Neural cell (in vitro differentiated cells): Measurements from ENCODE around the gene MPDU1.

Source experiments
- EP300 ChIP-seq: fragments of 450-650 bp; conservative IDR thresholded peaks from 2 replicates; pipeline ENCODE4 v1.6.1; 2014; ENCODE audit warnings: antibody characterized with exemption, mild to moderate bottlenecking, moderate library complexity; ENCODE audit not compliant: poor library complexity, severe bottlenecking
- EZH2 ChIP-seq: fragments of 200-600, 300-800 bp; shearing (Covaris generic), sonication (generic); IDR thresholded peaks from 2 replicates; pipeline ENCODE4 v1.6.1; 2014; ENCODE audit warnings: antibody characterized with exemption, low read length, borderline replicate concordance, mild to moderate bottlenecking; ENCODE audit not compliant: insufficient read depth, poor library complexity, severe bottlenecking
- MXI1 ChIP-seq: fragments of 450-650 bp; conservative IDR thresholded peaks from 2 replicates; pipeline ENCODE4 v1.6.1; 2014; ENCODE audit warnings: antibody characterized with exemption, mild to moderate bottlenecking; ENCODE audit not compliant: poor library complexity, severe bottlenecking
- POLR2AphosphoS5 ChIP-seq: IDR thresholded peaks from 2 replicates; pipeline ENCODE4 v1.6.1; 2012
- RAD21 ChIP-seq: fragments of 450-650 bp; conservative IDR thresholded peaks from 2 replicates; pipeline ENCODE4 v1.6.1; 2014; ENCODE audit warnings: antibody characterized with exemption, mild to moderate bottlenecking, moderate library complexity
- SMC3 ChIP-seq: fragments of 450-650 bp; conservative IDR thresholded peaks from 2 replicates; pipeline ENCODE4 v1.6.1; 2014; ENCODE audit warnings: antibody characterized with exemption, mild to moderate bottlenecking, moderate library complexity; ENCODE audit not compliant: poor library complexity
- TAF1 ChIP-seq: IDR thresholded peaks from 2 replicates; pipeline ENCODE4 v1.6.1; 2012; ENCODE audit warnings: low read depth
- TF ChIP-seq, protein P1 (sequence below): fragments of 450-650 bp; IDR thresholded peaks from 2 replicates; pipeline ENCODE4 v1.5.1; 2014; ENCODE audit warnings: antibody characterized with exemption, mild to moderate bottlenecking, moderate library complexity; ENCODE audit not compliant: poor library complexity, severe bottlenecking
- TF ChIP-seq, protein P2 (sequence below): IDR thresholded peaks from 2 replicates; pipeline ENCODE4 v1.6.1; 2012; ENCODE audit warnings: borderline replicate concordance

- TF ChIP-seq, protein P1, sequence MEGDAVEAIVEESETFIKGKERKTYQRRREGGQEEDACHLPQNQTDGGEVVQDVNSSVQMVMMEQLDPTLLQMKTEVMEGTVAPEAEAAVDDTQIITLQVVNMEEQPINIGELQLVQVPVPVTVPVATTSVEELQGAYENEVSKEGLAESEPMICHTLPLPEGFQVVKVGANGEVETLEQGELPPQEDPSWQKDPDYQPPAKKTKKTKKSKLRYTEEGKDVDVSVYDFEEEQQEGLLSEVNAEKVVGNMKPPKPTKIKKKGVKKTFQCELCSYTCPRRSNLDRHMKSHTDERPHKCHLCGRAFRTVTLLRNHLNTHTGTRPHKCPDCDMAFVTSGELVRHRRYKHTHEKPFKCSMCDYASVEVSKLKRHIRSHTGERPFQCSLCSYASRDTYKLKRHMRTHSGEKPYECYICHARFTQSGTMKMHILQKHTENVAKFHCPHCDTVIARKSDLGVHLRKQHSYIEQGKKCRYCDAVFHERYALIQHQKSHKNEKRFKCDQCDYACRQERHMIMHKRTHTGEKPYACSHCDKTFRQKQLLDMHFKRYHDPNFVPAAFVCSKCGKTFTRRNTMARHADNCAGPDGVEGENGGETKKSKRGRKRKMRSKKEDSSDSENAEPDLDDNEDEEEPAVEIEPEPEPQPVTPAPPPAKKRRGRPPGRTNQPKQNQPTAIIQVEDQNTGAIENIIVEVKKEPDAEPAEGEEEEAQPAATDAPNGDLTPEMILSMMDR, result no peak
- TF ChIP-seq EZH2 (no peak), POLR2AphosphoS5 (peak; percentile 35), RAD21 (no peak), TAF1 (no peak), EP300 (no peak), SMC3 (no peak), MXI1 (no peak)
- TF ChIP-seq, protein P2, sequence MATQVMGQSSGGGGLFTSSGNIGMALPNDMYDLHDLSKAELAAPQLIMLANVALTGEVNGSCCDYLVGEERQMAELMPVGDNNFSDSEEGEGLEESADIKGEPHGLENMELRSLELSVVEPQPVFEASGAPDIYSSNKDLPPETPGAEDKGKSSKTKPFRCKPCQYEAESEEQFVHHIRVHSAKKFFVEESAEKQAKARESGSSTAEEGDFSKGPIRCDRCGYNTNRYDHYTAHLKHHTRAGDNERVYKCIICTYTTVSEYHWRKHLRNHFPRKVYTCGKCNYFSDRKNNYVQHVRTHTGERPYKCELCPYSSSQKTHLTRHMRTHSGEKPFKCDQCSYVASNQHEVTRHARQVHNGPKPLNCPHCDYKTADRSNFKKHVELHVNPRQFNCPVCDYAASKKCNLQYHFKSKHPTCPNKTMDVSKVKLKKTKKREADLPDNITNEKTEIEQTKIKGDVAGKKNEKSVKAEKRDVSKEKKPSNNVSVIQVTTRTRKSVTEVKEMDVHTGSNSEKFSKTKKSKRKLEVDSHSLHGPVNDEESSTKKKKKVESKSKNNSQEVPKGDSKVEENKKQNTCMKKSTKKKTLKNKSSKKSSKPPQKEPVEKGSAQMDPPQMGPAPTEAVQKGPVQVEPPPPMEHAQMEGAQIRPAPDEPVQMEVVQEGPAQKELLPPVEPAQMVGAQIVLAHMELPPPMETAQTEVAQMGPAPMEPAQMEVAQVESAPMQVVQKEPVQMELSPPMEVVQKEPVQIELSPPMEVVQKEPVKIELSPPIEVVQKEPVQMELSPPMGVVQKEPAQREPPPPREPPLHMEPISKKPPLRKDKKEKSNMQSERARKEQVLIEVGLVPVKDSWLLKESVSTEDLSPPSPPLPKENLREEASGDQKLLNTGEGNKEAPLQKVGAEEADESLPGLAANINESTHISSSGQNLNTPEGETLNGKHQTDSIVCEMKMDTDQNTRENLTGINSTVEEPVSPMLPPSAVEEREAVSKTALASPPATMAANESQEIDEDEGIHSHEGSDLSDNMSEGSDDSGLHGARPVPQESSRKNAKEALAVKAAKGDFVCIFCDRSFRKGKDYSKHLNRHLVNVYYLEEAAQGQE, result no peak
These were observed 4.4 kb upstream of the MPDU1 start, which contains the start of gene CD68 for GRCh38 chr17:7579001-7579833.
